Measurements from ENCODE around the gene CCDC92.

DNA sequence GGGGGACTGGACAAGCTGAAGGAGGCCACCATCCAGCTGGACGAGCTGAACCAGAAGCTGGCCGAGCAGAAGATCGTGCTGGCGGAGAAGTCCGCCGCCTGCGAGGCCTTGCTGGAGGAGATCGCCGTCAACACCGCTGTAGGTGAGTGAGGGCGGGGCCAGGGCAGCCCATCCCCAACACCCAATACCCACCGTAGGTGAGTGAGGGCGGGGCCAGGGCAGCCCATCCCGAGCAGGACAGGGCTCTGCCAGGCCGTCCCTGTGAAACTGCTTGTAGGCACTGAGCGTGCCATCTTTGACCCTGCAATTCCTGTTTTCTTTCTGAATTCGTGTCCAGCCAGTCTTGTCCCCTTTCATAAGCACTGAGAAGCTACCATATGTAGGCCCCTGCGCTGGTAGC is 74.0 kb downstream of the CCDC92 start:
- no peak for TF ChIP-seq OSR1 (CRISPR knock-in tag; IDR thresholded peaks at IDR 0.05)
- TF ChIP-seq, protein P1, sequence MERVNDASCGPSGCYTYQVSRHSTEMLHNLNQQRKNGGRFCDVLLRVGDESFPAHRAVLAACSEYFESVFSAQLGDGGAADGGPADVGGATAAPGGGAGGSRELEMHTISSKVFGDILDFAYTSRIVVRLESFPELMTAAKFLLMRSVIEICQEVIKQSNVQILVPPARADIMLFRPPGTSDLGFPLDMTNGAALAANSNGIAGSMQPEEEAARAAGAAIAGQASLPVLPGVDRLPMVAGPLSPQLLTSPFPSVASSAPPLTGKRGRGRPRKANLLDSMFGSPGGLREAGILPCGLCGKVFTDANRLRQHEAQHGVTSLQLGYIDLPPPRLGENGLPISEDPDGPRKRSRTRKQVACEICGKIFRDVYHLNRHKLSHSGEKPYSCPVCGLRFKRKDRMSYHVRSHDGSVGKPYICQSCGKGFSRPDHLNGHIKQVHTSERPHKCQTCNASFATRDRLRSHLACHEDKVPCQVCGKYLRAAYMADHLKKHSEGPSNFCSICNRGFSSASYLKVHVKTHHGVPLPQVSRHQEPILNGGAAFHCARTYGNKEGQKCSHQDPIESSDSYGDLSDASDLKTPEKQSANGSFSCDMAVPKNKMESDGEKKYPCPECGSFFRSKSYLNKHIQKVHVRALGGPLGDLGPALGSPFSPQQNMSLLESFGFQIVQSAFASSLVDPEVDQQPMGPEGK (CRISPR knock-in tag; IDR thresholded peaks at IDR 0.05; ENCODE audit: borderline replicate concordance): no peak
- no peak for TF ChIP-seq PPARA (CRISPR knock-in tag; IDR thresholded peaks at IDR 0.05; ENCODE audit: borderline replicate concordance)
- TF ChIP-seq ZFP3 (CRISPR knock-in tag; IDR thresholded peaks at IDR 0.05): no peak
- no peak for TF ChIP-seq ARNTL (CRISPR knock-in tag; IDR thresholded peaks at IDR 0.05; ENCODE audit: borderline replicate concordance, low read depth)
- TF ChIP-seq TCF4 (CRISPR knock-in tag; IDR thresholded peaks at IDR 0.05; ENCODE audit: borderline replicate concordance): no peak
- no peak for TF ChIP-seq SNAI2 (CRISPR knock-in tag; IDR thresholded peaks at IDR 0.05)
- no peak for TF ChIP-seq RARB (CRISPR knock-in tag; IDR thresholded peaks at IDR 0.05)
